ENCODE measurements around the gene ST7. TPM values are rescaled to one million over a fixed set of nuclear protein-coding genes. Genes with fewer than 3 reads are reported as not detected.
"Not testable (repeated sequence)": the region's sequence is repeated elsewhere in the genome, so short reads cannot be mapped to it uniquely, and the experiment has no call there.

Gene ST7
- total RNA-seq, 1 donor, result 19.9 TPM

GRCh38 chr7:117241088-117241487 lies 287.8 kb downstream of the ST7 start:
- Histone ChIP-seq H4K20me1 (ENCODE audit: insufficient read depth, low read length) (no peaks in the 10 kb centered on the region), H3K9me3 (ENCODE audit: low read depth, low read length) (no peaks in the 10 kb centered on the region), H3K36me3 (ENCODE audit: insufficient read depth, low read length) (no peaks in the 10 kb centered on the region), H3K27ac (ENCODE audit: low read depth, low read length) (no peak overlapping the region), H3K79me2 (ENCODE audit: insufficient read depth, low read length) (no peaks in the 10 kb centered on the region), H3K4me1 (ENCODE audit: insufficient read depth, low read length) (no peaks in the 10 kb centered on the region), H2AFZ (ENCODE audit: low read length) (no peak overlapping the region), H3K4me3 (ENCODE audit: insufficient read depth, low read length) (no peak overlapping the region), H3K4me2 (ENCODE audit: insufficient read depth, low read length) (no peak overlapping the region), H3K27me3 (ENCODE audit: insufficient read depth, low read length) (peaks cover 3% of the 10 kb centered on the region)
- no peak for DNase-seq (ENCODE audit: insufficient read length, low spot score, missing footprints)
- TF ChIP-seq CTCF (IDR thresholded peaks at IDR 0.05; ENCODE audit: extremely low read depth, low read depth, low read length), result no peak

GRCh38 chr7:117243390-117243789 lies 290.1 kb downstream of the ST7 start:
- Histone ChIP-seq H3K27me3 (ENCODE audit: insufficient read depth, low read length) (peaks cover 3% of the 10 kb centered on the region), H4K20me1 (ENCODE audit: insufficient read depth, low read length) (no peaks in the 10 kb centered on the region), H3K27ac (ENCODE audit: low read depth, low read length) (no peak overlapping the region), H3K4me2 (ENCODE audit: insufficient read depth, low read length) (no peak overlapping the region), H3K9me3 (ENCODE audit: low read depth, low read length) (no peaks in the 10 kb centered on the region), H3K4me1 (ENCODE audit: insufficient read depth, low read length) (no peaks in the 10 kb centered on the region), H3K79me2 (ENCODE audit: insufficient read depth, low read length) (no peaks in the 10 kb centered on the region), H3K4me3 (ENCODE audit: insufficient read depth, low read length) (no peak overlapping the region), H2AFZ (ENCODE audit: low read length) (no peak overlapping the region), H3K36me3 (ENCODE audit: insufficient read depth, low read length) (no peaks in the 10 kb centered on the region)
- DNase-seq (ENCODE audit: insufficient read length, low spot score, missing footprints), result no peak
- TF ChIP-seq CTCF (IDR thresholded peaks at IDR 0.05; ENCODE audit: extremely low read depth, low read depth, low read length), result no peak

DNA sequence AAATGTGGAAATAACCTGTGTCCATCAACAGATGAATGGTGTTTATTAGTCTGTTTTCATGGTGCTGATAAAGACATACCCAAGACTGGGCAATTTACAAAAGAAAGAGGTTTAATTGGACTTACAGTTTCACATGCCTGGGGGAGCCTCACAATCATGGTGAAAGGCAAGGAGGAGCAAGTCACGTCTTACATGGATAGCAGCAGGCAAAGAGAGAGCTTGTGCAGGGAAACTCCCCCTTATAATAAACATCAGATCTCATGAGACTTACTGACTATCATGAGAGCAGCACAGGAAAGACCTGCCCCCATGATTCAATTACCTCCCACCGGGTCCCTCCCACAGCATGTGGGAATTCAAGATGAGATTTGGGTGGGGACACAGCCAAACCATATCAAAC lies 292.4 kb downstream of the ST7 start:
- not testable (repeated sequence) for DNase-seq (ENCODE audit: insufficient read length, low spot score, missing footprints); H3K27ac ChIP-seq (ENCODE audit: low read depth, low read length); H3K79me2 ChIP-seq (ENCODE audit: insufficient read depth, low read length); H3K36me3 ChIP-seq (ENCODE audit: insufficient read depth, low read length); H3K4me3 ChIP-seq (ENCODE audit: insufficient read depth, low read length); H3K9me3 ChIP-seq (ENCODE audit: low read depth, low read length); H2AFZ ChIP-seq (ENCODE audit: low read length); H3K27me3 ChIP-seq (ENCODE audit: insufficient read depth, low read length); H3K4me2 ChIP-seq (ENCODE audit: insufficient read depth, low read length); H4K20me1 ChIP-seq (ENCODE audit: insufficient read depth, low read length)
- peaks cover 16% of the 10 kb centered on the region for H3K4me1 ChIP-seq (ENCODE audit: insufficient read depth, low read length)

DNA sequence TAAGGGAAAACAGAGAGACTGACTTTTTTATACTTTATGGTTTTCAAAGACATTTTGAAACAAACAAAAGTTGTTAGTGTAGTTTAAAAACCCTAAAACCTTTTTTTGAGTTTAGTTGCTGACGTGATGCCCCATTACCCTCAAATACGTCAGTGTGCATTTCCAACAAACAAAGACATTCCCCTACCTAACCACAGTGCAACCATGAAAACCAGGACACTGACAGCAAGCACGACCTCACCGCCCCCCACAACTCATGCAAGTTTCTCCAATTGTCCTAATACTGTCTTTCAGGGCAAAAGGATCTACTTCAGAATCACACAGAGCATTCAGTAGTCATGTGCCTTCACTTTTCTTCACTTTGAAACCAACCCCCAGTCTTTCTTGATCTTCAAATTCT lies 294.5 kb downstream of the ST7 start:
- H3K27ac ChIP-seq (ENCODE audit: low read depth, low read length), result no peak overlapping the region
- no peak for DNase-seq (ENCODE audit: insufficient read length, low spot score, missing footprints)
- TF ChIP-seq CTCF (IDR thresholded peaks at IDR 0.05; ENCODE audit: extremely low read depth, low read depth, low read length), result no peak

More for the DNA sequence above, 294.5 kb downstream of the ST7 start:
- H3K79me2 ChIP-seq (ENCODE audit: insufficient read depth, low read length), result no peaks in the 10 kb centered on the region
- H3K4me2 ChIP-seq (ENCODE audit: insufficient read depth, low read length), result no peak overlapping the region
- no peaks in the 10 kb centered on the region for H3K36me3 ChIP-seq (ENCODE audit: insufficient read depth, low read length)
- no peaks in the 10 kb centered on the region for H3K9me3 ChIP-seq (ENCODE audit: low read depth, low read length)
- no peaks in the 10 kb centered on the region for H3K27me3 ChIP-seq (ENCODE audit: insufficient read depth, low read length)
- H3K4me3 ChIP-seq (ENCODE audit: insufficient read depth, low read length), result no peak overlapping the region
- no peaks in the 10 kb centered on the region for H4K20me1 ChIP-seq (ENCODE audit: insufficient read depth, low read length)
- peaks cover 32% of the 10 kb centered on the region for H3K4me1 ChIP-seq (ENCODE audit: insufficient read depth, low read length)
- H2AFZ ChIP-seq (ENCODE audit: low read length), result no peak overlapping the region

Measured in osteoblast (primary cell).